OCI-LY1 (cell line): ENCODE data around the gene ERCC5.

ENCODE experiments used
- EZH2 ChIP-seq: fragments of 200-600 bp; sonication (generic), shearing (Covaris generic); IDR thresholded peaks from 2 replicates; pipeline ENCODE4 v1.8.0; 2017; ENCODE audit warnings: borderline replicate concordance, mixed run types, mild to moderate bottlenecking, antibody characterized with exemption, low read length, moderate library complexity, mixed read lengths
- TF ChIP-seq, protein P1 (sequence below): fragments of 200-600 bp; sonication (generic), shearing (Covaris generic); IDR thresholded peaks from 2 replicates; pipeline ENCODE4 v1.5.1; 2017; ENCODE audit warnings: mild to moderate bottlenecking, antibody characterized with exemption, low read length, moderate library complexity, mixed read lengths

DNA sequence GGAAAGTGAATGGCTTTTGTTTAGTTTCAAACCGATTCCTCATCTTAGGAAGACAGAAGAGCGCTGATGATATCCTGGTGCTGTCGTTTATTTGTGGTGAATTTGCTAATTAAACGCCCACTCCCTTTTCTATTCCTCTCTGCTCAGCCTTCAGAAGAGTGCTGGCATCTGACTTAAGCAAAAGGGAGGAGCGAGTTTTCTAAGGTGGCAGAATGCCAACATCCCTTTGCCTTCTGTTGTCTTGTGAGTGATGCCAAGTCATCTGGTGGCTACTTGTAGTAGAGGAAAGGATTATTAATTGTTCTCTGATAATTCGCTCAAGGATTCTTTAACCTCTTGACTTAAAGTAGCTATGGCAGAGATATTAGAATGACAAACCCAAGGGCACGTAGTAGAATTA lies 68.1 kb downstream of the ERCC5 start:
- TF ChIP-seq EZH2: no peak
- TF ChIP-seq, protein P1, sequence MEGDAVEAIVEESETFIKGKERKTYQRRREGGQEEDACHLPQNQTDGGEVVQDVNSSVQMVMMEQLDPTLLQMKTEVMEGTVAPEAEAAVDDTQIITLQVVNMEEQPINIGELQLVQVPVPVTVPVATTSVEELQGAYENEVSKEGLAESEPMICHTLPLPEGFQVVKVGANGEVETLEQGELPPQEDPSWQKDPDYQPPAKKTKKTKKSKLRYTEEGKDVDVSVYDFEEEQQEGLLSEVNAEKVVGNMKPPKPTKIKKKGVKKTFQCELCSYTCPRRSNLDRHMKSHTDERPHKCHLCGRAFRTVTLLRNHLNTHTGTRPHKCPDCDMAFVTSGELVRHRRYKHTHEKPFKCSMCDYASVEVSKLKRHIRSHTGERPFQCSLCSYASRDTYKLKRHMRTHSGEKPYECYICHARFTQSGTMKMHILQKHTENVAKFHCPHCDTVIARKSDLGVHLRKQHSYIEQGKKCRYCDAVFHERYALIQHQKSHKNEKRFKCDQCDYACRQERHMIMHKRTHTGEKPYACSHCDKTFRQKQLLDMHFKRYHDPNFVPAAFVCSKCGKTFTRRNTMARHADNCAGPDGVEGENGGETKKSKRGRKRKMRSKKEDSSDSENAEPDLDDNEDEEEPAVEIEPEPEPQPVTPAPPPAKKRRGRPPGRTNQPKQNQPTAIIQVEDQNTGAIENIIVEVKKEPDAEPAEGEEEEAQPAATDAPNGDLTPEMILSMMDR: no peak
